ENCODE results near the gene CCDC18. TPM values are rescaled to one million over a fixed set of nuclear protein-coding genes. Genes with fewer than 3 reads are reported as not detected.

The CCDC18 gene
- total and polyA plus RNA-seq, 2 experiments from 2014 or later, result 16.3 to 47.9 TPM

- no peak for TF ChIP-seq ZNF462 (CRISPR knock-in tag; IDR thresholded peaks at IDR 0.05)
- no peak for TF ChIP-seq STAT1 (IDR thresholded peaks at IDR 0.05; ENCODE audit: unreplicated experiment)
Measured at GRCh38 chr1:93190432-93190831, 9.9 kb downstream of the CCDC18 start (continued).

GRCh38 chr1:93194231-93194990 lies 13.9 kb downstream of the CCDC18 start:
- Histone ChIP-seq H4K20me1 (replicated peaks; ENCODE audit: insufficient read depth) (no peaks in the 10 kb centered on the region), H3K79me2 (replicated peaks; ENCODE audit: insufficient read depth) (no peaks in the 10 kb centered on the region; the same call in 1 of the 2 replicates), H3K27me3 (ENCODE audit: insufficient read depth) (no peaks in the 10 kb centered on the region), H3K4me3 (no peak overlapping the region), H3K36me3 (ENCODE audit: insufficient read depth) (peaks cover 13% of the 10 kb centered on the region), H3K27ac (ENCODE audit: low read depth) (no peak overlapping the region), H3K9me2 (ENCODE audit: insufficient read depth) (no peaks in the 10 kb centered on the region), H3F3A (replicated peaks; ENCODE audit: low read depth) (no peaks in the 10 kb centered on the region), H2AFZ (no peak overlapping the region), H3K4me1 (ENCODE audit: insufficient read depth) (no peaks in the 10 kb centered on the region), H3K4me2 (no peak overlapping the region)
- DNase-seq (ENCODE audit: low spot score) (no peak), ATAC-seq (no peak)
- no peaks in the 10 kb centered on the region for H3K4me1 Mint-ChIP-seq
- H3K9me3 Mint-ChIP-seq, result no peaks in the 10 kb centered on the region
- H3K4me3 Mint-ChIP-seq, result no peak overlapping the region
- H3K27ac Mint-ChIP-seq, result no peak overlapping the region
- no peaks in the 10 kb centered on the region for H3K27me3 Mint-ChIP-seq (ENCODE audit: insufficient read depth, low read depth, poor library complexity)
- no peak for TF ChIP-seq REST (IDR thresholded peaks at IDR 0.05; ENCODE audit: unreplicated experiment)
- TF ChIP-seq NANOG (IDR thresholded peaks at IDR 0.05; ENCODE audit: borderline replicate concordance), result no peak
- no peak for TF ChIP-seq JUNB (IDR thresholded peaks at IDR 0.05; ENCODE audit: unreplicated experiment)
- TF ChIP-seq CREB1 (CRISPR knock-in tag; IDR thresholded peaks at IDR 0.05; ENCODE audit: low read depth), result no peak
- no peak for TF ChIP-seq CTCF (conservative IDR thresholded peaks at IDR 0.05; ENCODE audit: low read depth in 2 of 2)
- no peak for TF ChIP-seq STAT1 (IDR thresholded peaks at IDR 0.05; ENCODE audit: unreplicated experiment)
- TF ChIP-seq ETS1 (IDR thresholded peaks at IDR 0.05), result no peak
- no peak for TF ChIP-seq EZH2phosphoT487 (IDR thresholded peaks at IDR 0.05; ENCODE audit: unreplicated experiment)
- H3K36me3 Mint-ChIP-seq (ENCODE audit: low read depth), result peaks cover 43% of the 10 kb centered on the region
